Type B pancreatic cell (in vitro differentiated cells): ENCODE measurements around the gene SMOC1. TPM values are rescaled to one million over a fixed set of nuclear protein-coding genes. Genes with fewer than 3 reads are reported as not detected.

Source experiments
- DNase-seq: peaks from one replicate; pipeline ENCODE4 v3.0.0; 2021; ENCODE audit warnings: mixed read lengths; ENCODE audit not compliant: unreplicated experiment; ENCODE audit errors: extremely low spot score
- H3K27ac Mint-ChIP-seq: 2 replicates; pipeline ENCODE4 v1.8.0; 2021; ENCODE audit warnings: mild to moderate bottlenecking, mixed read lengths
- H3K27me3 Mint-ChIP-seq: 2 replicates; pipeline ENCODE4 v1.8.0; 2021; ENCODE audit warnings: mixed read lengths
- H3K36me3 Mint-ChIP-seq: 2 replicates; pipeline ENCODE4 v1.8.0; 2021; ENCODE audit warnings: mixed read lengths
- H3K4me1 Mint-ChIP-seq: one replicate; pipeline ENCODE4 v1.8.0; 2021; ENCODE audit warnings: mixed read lengths; ENCODE audit not compliant: unreplicated experiment
- H3K4me3 Mint-ChIP-seq: 2 replicates; pipeline ENCODE4 v1.8.0; 2021; ENCODE audit warnings: mild to moderate bottlenecking, mixed read lengths
- H3K9me3 Mint-ChIP-seq: 2 replicates; pipeline ENCODE4 v1.8.0; 2021; ENCODE audit warnings: mixed read lengths
- CTCF ChIP-seq: fragments of 200-600 bp; sonication (generic); conservative IDR thresholded peaks from 2 replicates; pipeline ENCODE4 v1.5.0; 2021; ENCODE audit warnings: antibody characterized with exemption, mild to moderate bottlenecking
- total RNA-seq: library from RNA; stranded (reverse); gene quantifications from 2 replicates; pipeline ENCODE4 v1.2.1, GENCODE V29; 2021; ENCODE audit warnings: low replicate concordance

SMOC1 gene
- total RNA-seq, 1 donor from 2014 or later, result 20.7 TPM

GRCh38 chr14:69891422-69891821, 12.2 kb downstream of the SMOC1 start:
- Mint-ChIP-seq H3K27ac (no peak overlapping the region), H3K4me1 (no peaks in the 10 kb centered on the region), H3K4me3 (no peak overlapping the region), H3K36me3 (no peaks in the 10 kb centered on the region), H3K9me3 (no peaks in the 10 kb centered on the region), H3K27me3 (no peaks in the 10 kb centered on the region)
- TF ChIP-seq CTCF, result no peak
- no peak for DNase-seq

GRCh38 chr14:69895109-69895508, 15.9 kb downstream of the SMOC1 start:
- H3K27ac Mint-ChIP-seq, result no peak overlapping the region
- no peak for DNase-seq
- no peaks in the 10 kb centered on the region for H3K4me1 Mint-ChIP-seq
- no peak overlapping the region for H3K4me3 Mint-ChIP-seq
- no peaks in the 10 kb centered on the region for H3K27me3 Mint-ChIP-seq
- H3K36me3 Mint-ChIP-seq, result no peaks in the 10 kb centered on the region
- TF ChIP-seq CTCF, result no peak
- H3K9me3 Mint-ChIP-seq, result peaks cover 4% of the 10 kb centered on the region

GRCh38 chr14:69896080-69896479, 16.9 kb downstream of the SMOC1 start:
- TF ChIP-seq CTCF, result no peak
- DNase-seq, result no peak
- Mint-ChIP-seq H3K4me1 (no peaks in the 10 kb centered on the region), H3K27me3 (no peaks in the 10 kb centered on the region), H3K4me3 (no peak overlapping the region), H3K9me3 (peaks cover 4% of the 10 kb centered on the region), H3K27ac (no peak overlapping the region), H3K36me3 (no peaks in the 10 kb centered on the region)

- no peak overlapping the region for H3K4me3 Mint-ChIP-seq
- no peak for TF ChIP-seq CTCF
- no peaks in the 10 kb centered on the region for H3K27me3 Mint-ChIP-seq
- no peaks in the 10 kb centered on the region for H3K4me1 Mint-ChIP-seq
- H3K9me3 Mint-ChIP-seq, result peaks cover 4% of the 10 kb centered on the region
- no peak overlapping the region for H3K27ac Mint-ChIP-seq
- no peaks in the 10 kb centered on the region for H3K36me3 Mint-ChIP-seq
- DNase-seq, result no peak
These were observed 17.8 kb downstream of the SMOC1 start for GRCh38 chr14:69896972-69897371.

GRCh38 chr14:69900603-69901002, 21.4 kb downstream of the SMOC1 start:
- Mint-ChIP-seq H3K9me3 (peaks cover 4% of the 10 kb centered on the region), H3K27ac (no peak overlapping the region), H3K36me3 (no peaks in the 10 kb centered on the region), H3K4me3 (no peak overlapping the region), H3K4me1 (no peaks in the 10 kb centered on the region), H3K27me3 (no peaks in the 10 kb centered on the region)
- no peak for DNase-seq
- no peak for TF ChIP-seq CTCF
